COLO668 (cell line): ENCODE results near the gene NANOS3.
A peak's percentile ranks its signal among the peaks of the same experiment; 100 is the strongest.
"Not testable (repeated sequence)": the region's sequence is repeated elsewhere in the genome, so short reads cannot be mapped to it uniquely, and the experiment has no call there.

ENCODE experiments used
- DNase-seq: peaks from one replicate; lab custom pipeline; 2025; ENCODE audit not compliant: unreplicated experiment; lab: John Stamatoyannopoulos, UW

NANOS3 gene

DNA sequence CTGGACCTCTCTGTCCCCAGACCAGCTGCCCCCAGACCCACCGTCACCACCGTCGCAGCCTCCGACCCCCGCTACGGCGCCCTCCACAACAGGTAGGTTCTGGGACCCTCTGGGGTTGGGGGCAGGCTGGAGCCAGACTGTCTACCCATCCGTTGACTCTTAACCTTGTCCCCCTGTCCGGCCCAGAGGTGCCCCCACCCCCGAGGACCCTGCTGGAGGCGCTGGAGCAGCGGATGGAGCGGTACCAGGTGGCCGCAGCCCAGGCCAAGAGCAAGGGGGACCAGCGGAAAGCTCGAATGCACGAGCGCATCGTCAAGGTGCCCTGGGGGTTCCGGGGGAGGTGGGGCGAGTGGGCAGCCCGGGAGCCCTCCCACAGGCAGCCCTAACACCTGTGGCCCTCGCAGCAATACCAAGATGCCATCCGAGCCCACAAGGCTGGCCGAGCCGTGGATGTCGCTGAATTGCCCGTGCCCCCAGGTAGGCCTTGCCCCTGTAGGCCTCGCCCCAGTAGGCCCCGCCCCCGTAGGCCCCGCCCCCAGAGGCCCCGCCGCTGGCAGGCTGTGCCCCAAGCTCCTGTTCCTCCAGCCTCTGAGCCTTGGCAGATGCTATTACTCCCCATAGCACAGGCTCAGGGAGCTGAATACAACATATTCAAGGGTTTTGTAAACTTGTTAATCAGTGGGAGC, 41.9 kb downstream of the NANOS3 start:
- DNase-seq: no peak

DNA sequence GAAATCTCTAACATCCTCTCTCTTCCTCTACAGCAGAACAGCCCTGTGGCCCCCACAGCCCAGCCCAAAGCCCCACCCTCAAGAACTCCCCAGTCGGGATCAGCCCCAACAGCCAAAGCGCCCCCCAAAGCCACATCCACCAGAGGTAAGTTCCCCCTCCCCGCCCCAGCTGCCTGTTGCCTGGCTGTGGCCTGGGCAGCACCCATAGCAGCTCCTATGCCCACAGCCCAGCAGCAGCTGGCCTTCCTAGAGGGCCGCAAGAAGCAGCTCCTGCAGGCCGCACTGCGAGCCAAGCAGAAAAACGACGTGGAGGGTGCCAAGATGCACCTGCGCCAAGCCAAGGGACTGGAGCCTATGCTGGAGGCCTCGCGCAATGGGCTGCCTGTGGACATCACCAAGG, 43.6 kb downstream of the NANOS3 start:
- no peak for DNase-seq

DNA sequence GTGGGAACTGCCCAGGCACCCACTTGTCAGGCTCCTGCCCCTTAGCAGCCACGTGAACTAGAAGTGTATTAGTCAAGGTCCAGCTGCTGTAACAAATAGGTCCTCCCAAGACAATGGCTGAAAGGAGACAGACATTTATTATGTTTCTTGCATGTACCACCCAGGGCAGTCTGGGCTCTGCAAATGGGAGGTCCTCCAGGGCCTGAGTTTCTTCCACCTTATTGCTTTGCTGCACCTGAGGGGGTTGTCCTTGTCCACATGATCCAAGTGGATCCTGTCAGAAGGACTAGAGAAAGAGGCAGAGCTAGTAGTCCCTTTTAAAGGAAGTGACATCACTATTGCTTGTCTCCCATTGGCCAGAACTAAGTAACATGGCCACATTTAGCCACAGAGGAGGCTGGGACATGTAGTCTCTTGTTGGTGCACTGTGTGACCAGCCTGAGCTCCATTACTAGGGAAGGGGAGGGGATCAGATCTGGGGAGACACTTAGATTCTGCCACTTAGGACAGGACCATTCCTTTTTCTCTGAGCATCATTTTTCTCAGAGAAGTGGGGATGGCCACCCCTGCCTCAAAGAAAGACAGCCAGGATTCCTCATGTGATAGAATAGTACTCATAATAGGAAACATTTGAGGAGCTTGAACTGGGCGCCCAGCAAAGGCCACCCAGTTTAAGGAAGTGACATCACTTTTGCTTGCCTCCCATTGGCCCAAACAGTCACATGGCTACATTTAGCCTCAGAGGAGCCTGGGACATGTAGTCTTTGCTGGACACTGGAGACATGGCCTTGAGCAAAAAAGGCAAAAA, 44.2 kb downstream of the NANOS3 start:
- peak; percentile 22 for DNase-seq

DNA sequence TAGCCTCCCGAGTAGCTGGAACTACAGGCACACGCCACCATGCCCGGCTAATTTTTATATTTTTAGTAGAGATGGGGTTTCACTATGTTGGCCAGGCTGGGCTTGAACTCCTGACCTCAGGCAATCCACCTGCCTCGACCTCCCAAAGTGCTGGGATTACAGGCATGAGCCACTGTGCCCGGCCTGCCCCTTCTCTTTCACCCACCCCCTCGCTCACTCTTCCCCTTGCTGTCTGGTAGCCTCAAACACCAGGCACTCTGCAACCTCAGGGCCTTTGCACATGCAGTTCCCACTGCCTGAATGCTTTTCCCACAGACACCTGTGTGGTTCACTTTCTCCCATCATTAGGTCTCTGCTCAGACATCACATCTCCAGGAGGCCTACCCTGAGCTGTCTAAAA, 45.2 kb downstream of the NANOS3 start:
- not testable (repeated sequence) for DNase-seq

DNA sequence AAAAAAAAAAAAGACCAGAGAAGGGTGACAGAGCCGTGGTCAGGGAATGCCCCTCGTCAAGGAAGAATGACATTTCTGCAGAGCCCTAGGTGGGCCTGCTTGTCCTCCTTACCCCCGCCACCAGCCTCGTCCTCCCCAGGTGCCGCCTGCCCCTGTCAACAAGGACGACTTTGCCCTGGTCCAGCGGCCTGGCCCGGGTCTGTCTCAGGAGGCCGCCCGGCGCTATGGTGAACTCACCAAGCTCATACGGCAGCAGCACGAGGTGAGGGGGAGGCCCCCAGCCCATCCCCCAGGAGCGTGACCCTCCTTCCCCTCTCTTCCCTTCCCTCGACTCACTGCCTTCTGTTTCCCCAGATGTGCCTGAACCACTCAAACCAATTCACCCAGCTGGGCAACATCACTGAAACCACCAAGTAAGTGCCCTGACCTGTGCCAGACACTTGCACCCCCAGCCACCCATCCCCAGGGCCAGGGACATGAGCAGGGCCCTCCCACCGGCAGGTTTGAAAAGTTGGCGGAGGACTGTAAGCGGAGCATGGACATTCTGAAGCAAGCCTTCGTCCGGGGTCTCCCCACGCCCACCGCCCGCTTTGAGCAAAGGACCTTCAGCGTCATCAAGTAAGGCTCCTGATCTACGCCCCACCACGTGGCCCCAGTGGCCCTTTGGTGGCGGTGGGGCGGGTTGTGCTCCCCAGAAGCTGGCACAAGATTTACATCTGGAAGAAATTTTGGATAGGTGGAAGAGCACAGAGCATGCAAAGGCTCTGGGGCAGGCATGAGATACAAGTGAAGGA, 46.5 kb downstream of the NANOS3 start:
- no peak for DNase-seq

DNA sequence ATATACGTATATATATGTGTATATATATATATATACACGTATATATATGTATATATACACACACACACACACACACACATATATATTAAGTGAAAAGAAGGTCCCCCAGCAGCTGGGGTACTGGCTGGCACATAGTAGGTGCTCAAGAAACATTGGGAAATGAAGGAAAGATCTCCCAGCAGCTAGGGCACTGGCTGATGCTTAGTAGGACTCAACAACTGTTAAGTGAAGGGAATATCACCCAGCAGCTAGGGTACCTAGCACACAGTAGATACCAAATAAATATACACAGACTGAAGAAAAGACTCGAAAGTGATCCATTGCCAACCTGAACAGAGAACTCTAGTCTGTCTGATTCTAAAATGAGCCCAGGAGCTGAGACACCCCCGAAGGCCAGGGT, 49.1 kb downstream of the NANOS3 start:
- DNase-seq: no peak

DNA sequence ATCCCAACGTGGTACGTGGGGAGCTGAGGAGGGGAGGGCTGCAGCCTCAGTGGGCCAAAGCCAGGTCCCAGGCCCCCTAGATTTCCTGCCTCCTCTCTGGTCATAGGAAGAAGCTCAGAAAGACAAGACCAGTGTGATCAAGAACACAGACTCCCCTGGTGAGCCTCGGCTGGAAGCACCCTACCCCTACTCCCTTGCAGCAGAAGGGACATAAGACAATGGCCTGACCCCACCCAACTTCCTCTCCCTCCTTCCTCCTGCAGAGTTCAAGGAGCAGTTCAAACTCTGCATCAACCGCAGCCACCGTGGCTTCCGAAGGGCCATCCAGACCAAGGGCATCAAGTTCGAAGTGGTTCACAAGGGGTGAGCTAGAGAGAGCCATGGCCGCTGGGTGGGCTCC, 49.8 kb downstream of the NANOS3 start:
- DNase-seq: no peak

DNA sequence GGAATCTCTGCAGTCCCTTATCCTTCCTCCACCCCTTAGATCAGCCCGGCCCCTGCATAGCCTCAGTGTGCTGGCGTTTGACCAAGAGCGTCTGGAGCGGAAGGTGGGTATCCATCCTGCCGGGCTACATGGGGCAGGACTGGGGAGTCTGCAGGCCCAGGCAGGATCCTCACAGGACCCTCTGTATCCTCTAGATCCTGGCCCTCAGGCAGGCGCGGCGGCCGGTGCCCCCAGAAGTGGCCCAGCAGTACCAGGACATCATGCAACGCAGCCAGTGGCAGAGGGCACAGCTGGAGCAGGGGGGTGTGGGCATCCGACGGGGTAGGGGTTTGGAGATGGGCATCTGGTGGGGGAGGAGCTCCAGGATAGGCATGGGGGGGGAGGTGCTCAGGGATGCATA, 52.4 kb downstream of the NANOS3 start:
- DNase-seq: no peak

DNA sequence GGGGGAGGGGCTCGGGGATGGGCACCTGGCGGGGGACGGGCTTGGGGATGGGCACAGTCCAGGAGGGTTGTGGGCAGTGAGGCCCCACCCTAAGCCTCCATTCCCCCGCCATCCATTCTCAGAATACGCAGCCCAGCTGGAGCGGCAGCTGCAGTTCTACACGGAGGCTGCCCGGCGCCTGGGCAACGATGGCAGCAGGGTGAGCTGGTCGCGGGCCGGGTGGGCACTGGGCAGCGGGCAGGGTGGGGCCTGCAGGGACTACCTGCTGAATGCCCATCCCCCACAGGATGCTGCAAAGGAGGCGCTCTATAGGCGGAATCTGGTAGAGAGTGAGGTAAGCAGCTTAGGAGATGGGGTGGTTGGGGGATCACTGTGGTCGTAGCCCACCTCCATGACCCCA, 53.0 kb downstream of the NANOS3 start:
- DNase-seq: peak; percentile 6
